Tibial artery (tissue), 4 donors: ENCODE results near the gene RGS7.

ENCODE experiments used
- DNase-seq, 2 donors: peaks; one replicate each; pipeline ENCODE4 v3.0.0-alpha.2; 2019
- H3K27ac ChIP-seq, 2 donors: fragments of 200-600 bp; sonication (generic) in 1 of 2; 1 replicate in 1 of 2; 2 replicates in 1 of 2; pipeline ENCODE4 v1.5.1; 2018 to 2019; ENCODE audit warnings: mild to moderate bottlenecking in 1 of 2
- H3K27me3 ChIP-seq, 2 donors: fragments of 200-600 bp; sonication (generic) in 1 of 2; one replicate each; pipeline versions ENCODE4 v1.5.1 to v1.6.0; 2016 to 2019
- H3K36me3 ChIP-seq, 3 donors: fragments of 200-600 bp; sonication (generic) in 2 of 3; one replicate each; pipeline ENCODE4 v1.5.1; 2016 to 2019; ENCODE audit warnings: mild to moderate bottlenecking in 2 of 3
- H3K4me1 ChIP-seq, 4 donors: fragments of 200-600 bp; sonication (generic) in 2 of 4; 1 replicate in 3 of 4; 2 replicates in 1 of 4; pipeline ENCODE4 v1.5.1; 2016 to 2019
- H3K4me3 ChIP-seq, 2 donors: fragments of 200-600 bp; sonication (generic) in 1 of 2; 1 replicate in 1 of 2; 2 replicates in 1 of 2; pipeline ENCODE4 v1.5.1; 2018 to 2019; ENCODE audit warnings: mild to moderate bottlenecking in 2 of 2
- H3K9me3 ChIP-seq, 3 donors: fragments of 200-600 bp; sonication (generic) in 1 of 3; one replicate each; pipeline ENCODE4 v1.5.1; 2016 to 2019
- CTCF ChIP-seq, 2 experiments: fragments of 200-600 bp in 1 of 2; fragments of 450-650 bp in 1 of 2; IDR thresholded peaks; one replicate each; pipeline ENCODE4 v1.5.1; 2017 to 2019; ENCODE audit warnings: antibody characterized with exemption in 2 of 2, mild to moderate bottlenecking in 1 of 2, moderate library complexity in 1 of 2
- intact Hi-C: fragments of 100-400 bp; cut with DNase I; formaldehyde crosslinking; loops from one replicate; pipeline ENCODE4 v1.15.0; 2023; ENCODE audit warnings: low total_unique reads

RGS7 gene

GRCh38 chr1:240965581-240966091 lies 391.4 kb downstream of the RGS7 start:
- Histone ChIP-seq H3K27me3 (no peaks in the 10 kb centered on the region), H3K4me3 (no peak overlapping the region), H3K9me3 (no peaks in the 10 kb centered on the region), H3K27ac (no peak overlapping the region), H3K36me3 (no peaks in the 10 kb centered on the region), H3K4me1 (no peaks in the 10 kb centered on the region)
- intact Hi-C loops = no loop called here
- no peak for DNase-seq
- TF ChIP-seq CTCF (IDR thresholded peaks at IDR 0.05) = no peak

DNA sequence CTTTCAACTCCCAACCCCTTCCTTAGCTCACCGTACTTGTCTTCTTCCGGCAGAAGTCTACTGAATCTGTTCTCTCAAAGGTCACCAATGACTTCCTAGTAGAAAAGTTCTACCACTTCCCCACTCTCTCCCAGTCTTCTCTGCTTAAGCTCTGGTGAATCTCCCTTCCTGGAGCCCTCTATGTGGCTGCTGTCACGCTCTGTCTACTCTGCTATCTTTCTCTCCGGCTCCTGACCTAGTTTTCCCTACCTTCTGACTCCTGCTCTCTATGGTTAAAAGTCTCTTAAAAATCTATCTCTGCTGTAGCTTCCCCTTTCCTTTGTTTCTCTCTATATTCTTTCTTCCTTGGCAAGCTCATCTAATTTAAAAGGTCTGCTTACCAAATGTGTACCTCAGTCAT lies 394.9 kb downstream of the RGS7 start:
- H3K36me3 ChIP-seq = no peaks in the 10 kb centered on the region
- H3K4me1 ChIP-seq = no peaks in the 10 kb centered on the region
- no peak for DNase-seq
- TF ChIP-seq CTCF (IDR thresholded peaks at IDR 0.05) = no peak
- H3K27ac ChIP-seq = no peak overlapping the region
- no peaks in the 10 kb centered on the region for H3K27me3 ChIP-seq
- intact Hi-C loops = no loop called here
- no peaks in the 10 kb centered on the region for H3K9me3 ChIP-seq
- H3K4me3 ChIP-seq = no peak overlapping the region

DNA sequence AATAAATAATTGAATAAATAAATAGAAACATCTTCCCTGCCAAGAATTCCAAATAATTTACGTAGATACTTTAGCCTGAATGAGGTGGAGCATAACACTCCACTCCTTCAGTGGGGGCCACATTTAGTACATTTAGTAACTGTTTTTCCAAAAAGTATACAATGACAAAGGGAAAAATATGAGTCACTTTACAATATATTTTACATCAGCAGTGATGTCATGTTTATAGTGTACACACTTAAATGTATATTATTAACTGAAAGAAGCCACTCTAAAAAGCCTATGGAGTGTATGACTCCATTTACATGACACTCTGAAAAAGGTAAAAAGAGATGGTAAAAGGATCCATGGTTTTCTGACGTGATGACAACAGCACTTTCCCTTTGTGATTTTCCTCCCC lies 400.6 kb downstream of the RGS7 start:
- H3K4me3 ChIP-seq = no peak overlapping the region
- no peak for DNase-seq
- intact Hi-C loops = no loop called here
- H3K9me3 ChIP-seq = no peaks in the 10 kb centered on the region
- no peaks in the 10 kb centered on the region for H3K4me1 ChIP-seq
- no peaks in the 10 kb centered on the region for H3K36me3 ChIP-seq
- H3K27me3 ChIP-seq = no peaks in the 10 kb centered on the region
- TF ChIP-seq CTCF (IDR thresholded peaks at IDR 0.05) = no peak
- no peak overlapping the region for H3K27ac ChIP-seq

DNA sequence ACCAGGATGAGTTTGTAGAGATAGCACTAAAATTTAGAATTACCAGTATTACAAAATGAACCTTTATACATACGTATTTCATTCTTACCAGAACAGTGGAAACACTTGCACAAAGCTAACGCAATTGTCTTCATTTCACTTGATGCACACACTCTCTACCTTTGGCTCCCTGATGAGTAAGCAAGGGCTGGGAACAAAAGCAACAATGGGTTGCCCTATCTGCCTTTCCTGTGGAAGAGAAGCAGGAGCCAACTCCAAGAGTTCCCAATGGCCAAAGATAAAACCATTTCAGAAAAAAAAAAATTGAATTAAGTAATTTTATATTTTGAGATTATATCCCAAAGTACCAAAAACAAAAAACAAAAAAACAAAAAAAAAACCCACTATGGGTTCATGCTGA lies 401.0 kb downstream of the RGS7 start:
- DNase-seq = no peak
- no peak for TF ChIP-seq CTCF (IDR thresholded peaks at IDR 0.05)

GRCh38 chr1:240947438-240948224 lies 409.4 kb downstream of the RGS7 start:
- no peaks in the 10 kb centered on the region for H3K36me3 ChIP-seq
- no peak for DNase-seq
- no peaks in the 10 kb centered on the region for H3K9me3 ChIP-seq
- no peak for TF ChIP-seq CTCF (IDR thresholded peaks at IDR 0.05)
- H3K27ac ChIP-seq = no peak overlapping the region
- no peaks in the 10 kb centered on the region for H3K4me1 ChIP-seq
- H3K4me3 ChIP-seq = no peak overlapping the region
- no peaks in the 10 kb centered on the region for H3K27me3 ChIP-seq
- intact Hi-C loops = no loop called here

More for the DNA sequence above, 401.0 kb downstream of the RGS7 start:
- H3K4me1 ChIP-seq = no peaks in the 10 kb centered on the region
- no peaks in the 10 kb centered on the region for H3K36me3 ChIP-seq
- no peak overlapping the region for H3K27ac ChIP-seq
- no peaks in the 10 kb centered on the region for H3K27me3 ChIP-seq
- no peaks in the 10 kb centered on the region for H3K9me3 ChIP-seq
- no peak overlapping the region for H3K4me3 ChIP-seq
- intact Hi-C loops = no loop called here
